PFSK-1 (cell line): ENCODE results near the gene FIBCD1.

Experiments
- FOXP2 ChIP-seq: optimal IDR thresholded peaks from 2 replicates; pipeline ENCODE3; 2011; ENCODE audit warnings: borderline replicate concordance, control low read depth, inconsistent platforms; ENCODE audit not compliant: insufficient read depth; ENCODE audit errors: extremely low read length, extremely low read depth
- POLR2AphosphoS5 ChIP-seq: IDR thresholded peaks from 2 replicates; pipeline ENCODE4 v1.6.1; 2012; ENCODE audit warnings: low read depth, mild to moderate bottlenecking, control low read depth, low read length, moderate library complexity
- SIN3A ChIP-seq: IDR thresholded peaks from 2 replicates; pipeline ENCODE4 v1.6.1; 2012; ENCODE audit warnings: mild to moderate bottlenecking, low read length, moderate library complexity, borderline replicate concordance; ENCODE audit not compliant: insufficient read depth
- TAF1 ChIP-seq: IDR thresholded peaks from 2 replicates; pipeline ENCODE4 v1.6.1; 2012; ENCODE audit warnings: low read length, control low read depth, borderline replicate concordance; ENCODE audit not compliant: insufficient read depth
- TF ChIP-seq, protein P1 (sequence below), 2 experiments: IDR thresholded peaks; 2 replicates each; pipeline versions ENCODE4 v1.6.1 to v1.8.0; 2011 to 2012; ENCODE audit warnings: low read depth in 2 of 2, low read length in 2 of 2, control low read depth in 1 of 2, inconsistent platforms in 1 of 2, mild to moderate bottlenecking in 1 of 2, moderate library complexity in 1 of 2; ENCODE audit not compliant: insufficient read depth in 1 of 2

FIBCD1 gene

DNA sequence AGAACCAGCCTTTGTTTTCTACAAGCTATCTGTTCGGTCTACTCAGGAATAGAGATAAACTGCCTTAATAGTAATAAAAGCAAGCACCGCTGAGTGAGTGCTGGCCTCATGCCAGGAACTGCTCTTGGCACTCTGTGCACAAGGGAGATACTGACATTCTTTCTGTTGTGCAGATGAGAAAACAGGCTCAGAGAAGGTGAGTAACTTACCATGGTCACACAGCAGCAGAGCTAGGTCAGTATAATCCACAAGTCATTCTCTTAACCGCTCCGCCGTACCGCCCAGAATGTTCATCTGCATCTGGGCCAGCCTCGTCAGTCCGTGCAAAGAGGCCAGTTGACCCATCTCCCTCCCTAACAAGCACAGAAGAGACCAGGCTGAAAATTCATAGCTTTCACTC lies 69.8 kb downstream of the FIBCD1 start:
- TF ChIP-seq POLR2AphosphoS5 = no peak
- no peak for TF ChIP-seq TAF1
- no peak for TF ChIP-seq FOXP2
- TF ChIP-seq, protein P1, sequence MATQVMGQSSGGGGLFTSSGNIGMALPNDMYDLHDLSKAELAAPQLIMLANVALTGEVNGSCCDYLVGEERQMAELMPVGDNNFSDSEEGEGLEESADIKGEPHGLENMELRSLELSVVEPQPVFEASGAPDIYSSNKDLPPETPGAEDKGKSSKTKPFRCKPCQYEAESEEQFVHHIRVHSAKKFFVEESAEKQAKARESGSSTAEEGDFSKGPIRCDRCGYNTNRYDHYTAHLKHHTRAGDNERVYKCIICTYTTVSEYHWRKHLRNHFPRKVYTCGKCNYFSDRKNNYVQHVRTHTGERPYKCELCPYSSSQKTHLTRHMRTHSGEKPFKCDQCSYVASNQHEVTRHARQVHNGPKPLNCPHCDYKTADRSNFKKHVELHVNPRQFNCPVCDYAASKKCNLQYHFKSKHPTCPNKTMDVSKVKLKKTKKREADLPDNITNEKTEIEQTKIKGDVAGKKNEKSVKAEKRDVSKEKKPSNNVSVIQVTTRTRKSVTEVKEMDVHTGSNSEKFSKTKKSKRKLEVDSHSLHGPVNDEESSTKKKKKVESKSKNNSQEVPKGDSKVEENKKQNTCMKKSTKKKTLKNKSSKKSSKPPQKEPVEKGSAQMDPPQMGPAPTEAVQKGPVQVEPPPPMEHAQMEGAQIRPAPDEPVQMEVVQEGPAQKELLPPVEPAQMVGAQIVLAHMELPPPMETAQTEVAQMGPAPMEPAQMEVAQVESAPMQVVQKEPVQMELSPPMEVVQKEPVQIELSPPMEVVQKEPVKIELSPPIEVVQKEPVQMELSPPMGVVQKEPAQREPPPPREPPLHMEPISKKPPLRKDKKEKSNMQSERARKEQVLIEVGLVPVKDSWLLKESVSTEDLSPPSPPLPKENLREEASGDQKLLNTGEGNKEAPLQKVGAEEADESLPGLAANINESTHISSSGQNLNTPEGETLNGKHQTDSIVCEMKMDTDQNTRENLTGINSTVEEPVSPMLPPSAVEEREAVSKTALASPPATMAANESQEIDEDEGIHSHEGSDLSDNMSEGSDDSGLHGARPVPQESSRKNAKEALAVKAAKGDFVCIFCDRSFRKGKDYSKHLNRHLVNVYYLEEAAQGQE (IDR thresholded peaks at IDR 0.05; ENCODE audit: insufficient read depth in 1 of 2, low read depth in 2 of 2, low read length in 2 of 2) = no peak
- TF ChIP-seq SIN3A = no peak

DNA sequence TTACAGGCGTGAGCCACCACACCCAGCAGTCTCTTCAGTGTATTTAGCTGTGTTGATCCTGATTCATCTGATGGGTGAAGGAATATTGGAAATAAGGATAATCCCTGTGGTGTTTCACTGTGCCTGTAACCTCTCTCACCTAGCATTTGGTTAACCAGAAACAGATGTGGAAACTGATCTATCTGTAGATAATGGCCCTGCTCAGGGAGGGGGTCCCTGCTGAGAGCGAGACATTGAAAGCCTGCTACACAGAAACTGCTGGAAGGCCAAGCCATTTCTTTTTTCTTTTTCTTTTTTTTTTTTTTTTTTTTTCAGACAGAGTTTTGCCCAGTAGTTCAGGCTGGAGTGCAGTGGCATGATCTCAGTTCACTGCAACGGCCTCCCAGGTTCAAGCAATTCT lies 70.8 kb downstream of the FIBCD1 start:
- TF ChIP-seq TAF1 (no peak), FOXP2 (no peak), POLR2AphosphoS5 (no peak), SIN3A (no peak)
- TF ChIP-seq, protein P1 (IDR thresholded peaks at IDR 0.05; ENCODE audit: insufficient read depth in 1 of 2, low read depth in 2 of 2, low read length in 2 of 2) = no peak

DNA sequence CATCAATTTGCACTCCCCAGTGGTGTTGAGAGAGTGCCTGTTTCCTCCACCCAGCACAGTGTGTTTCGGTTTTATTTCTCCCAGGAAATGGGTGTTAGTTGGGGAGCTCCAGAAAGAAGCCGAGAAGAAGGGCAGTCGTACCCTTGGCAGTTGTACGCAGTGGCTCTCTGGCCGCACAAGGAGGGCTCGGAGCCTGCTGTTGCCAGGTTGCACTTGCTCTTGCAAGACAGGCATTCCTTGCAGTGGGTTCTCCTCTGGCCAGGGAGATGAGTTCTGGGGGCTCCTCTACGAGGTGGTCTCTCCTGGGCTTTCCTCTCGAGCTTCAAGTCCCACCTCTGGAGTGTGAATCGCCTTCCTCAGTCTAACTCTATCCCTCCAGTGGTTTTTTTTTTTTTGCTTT lies 71.5 kb downstream of the FIBCD1 start:
- TF ChIP-seq, protein P1 (IDR thresholded peaks at IDR 0.05; ENCODE audit: insufficient read depth in 1 of 2, low read depth in 2 of 2, low read length in 2 of 2) = no peak
- TF ChIP-seq POLR2AphosphoS5 = no peak

DNA sequence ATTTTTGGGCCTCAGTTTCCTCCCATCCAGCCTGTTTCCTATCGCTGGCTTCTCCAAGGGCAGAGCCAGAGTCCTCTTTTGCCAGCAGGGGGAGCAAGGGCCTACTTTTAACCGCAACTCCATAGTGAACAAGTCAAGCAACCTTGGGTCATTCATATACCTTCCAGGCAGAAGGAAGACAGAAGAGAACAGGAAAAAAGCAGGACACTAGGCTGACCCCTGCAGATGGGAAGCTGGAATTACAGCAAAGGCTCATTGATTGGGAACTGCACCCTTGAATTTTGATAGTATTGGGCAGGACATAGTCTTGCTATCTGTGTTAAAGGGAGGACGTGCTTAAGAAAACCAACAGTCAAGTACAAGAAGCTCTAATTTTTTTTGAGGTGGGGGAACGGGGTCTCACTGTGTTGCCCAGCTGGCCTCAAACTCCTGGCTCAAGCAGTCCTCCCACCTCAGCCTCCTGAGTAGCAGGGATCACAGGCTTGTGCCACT lies 72.5 kb downstream of the FIBCD1 start:
- no peak for TF ChIP-seq POLR2AphosphoS5
- no peak for TF ChIP-seq TAF1
- no peak for TF ChIP-seq SIN3A
- TF ChIP-seq FOXP2 = no peak
- TF ChIP-seq, protein P1 (IDR thresholded peaks at IDR 0.05; ENCODE audit: insufficient read depth in 1 of 2, low read depth in 2 of 2, low read length in 2 of 2) = no peak

DNA sequence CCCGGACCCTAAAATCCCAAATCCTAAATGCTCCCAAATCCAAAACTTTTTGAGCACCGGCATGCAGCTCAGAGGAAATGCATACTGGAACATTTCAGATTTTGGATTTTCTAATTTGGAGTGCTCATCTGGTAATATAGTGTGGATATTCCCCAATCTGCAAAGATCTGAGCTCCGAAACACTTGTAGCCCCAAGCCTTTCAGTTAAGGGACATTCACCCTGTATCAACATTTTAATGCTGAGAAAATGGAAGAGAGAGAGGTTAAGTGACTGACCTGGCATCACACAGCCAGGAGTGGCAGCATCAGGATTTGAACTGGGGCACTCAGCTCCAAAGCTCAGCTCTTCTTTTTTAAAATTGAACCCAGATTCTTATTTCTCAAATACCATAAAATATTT lies 73.1 kb downstream of the FIBCD1 start:
- TF ChIP-seq TAF1 = no peak
- TF ChIP-seq, protein P1 (IDR thresholded peaks at IDR 0.05; ENCODE audit: insufficient read depth in 1 of 2, low read depth in 2 of 2, low read length in 2 of 2) = no peak
- TF ChIP-seq POLR2AphosphoS5 = no peak
- no peak for TF ChIP-seq FOXP2
- TF ChIP-seq SIN3A = no peak
